ENCODE results near the gene SEMA5B. TPM values are rescaled to one million over a fixed set of nuclear protein-coding genes. Genes with fewer than 3 reads are reported as not detected.

SEMA5B gene
- total and polyA plus RNA-seq, 2 experiments from 2014 or later, result 8.0 to 26.8 TPM

- no peak overlapping the region for H2AFZ ChIP-seq
- H3K36me3 ChIP-seq (ENCODE audit: insufficient read depth), result no peaks in the 10 kb centered on the region
- Mint-ChIP-seq H3K27me3 (ENCODE audit: insufficient read depth, low read depth, poor library complexity) (peaks cover 9% of the 10 kb centered on the region), H3K4me1 (peaks cover 48% of the 10 kb centered on the region), H3K4me3 (no peak overlapping the region), H3K9me3 (no peaks in the 10 kb centered on the region), H3K36me3 (ENCODE audit: low read depth) (no peaks in the 10 kb centered on the region), H3K27ac (no peak overlapping the region)
- peaks cover 49% of the 10 kb centered on the region for H4K20me1 ChIP-seq (replicated peaks; ENCODE audit: insufficient read depth)
- peaks cover 25% of the 10 kb centered on the region for H3K4me1 ChIP-seq (ENCODE audit: insufficient read depth)
- TF ChIP-seq EZH2phosphoT487 (IDR thresholded peaks at IDR 0.05; ENCODE audit: unreplicated experiment) (no peak), JUNB (IDR thresholded peaks at IDR 0.05; ENCODE audit: unreplicated experiment) (no peak), ETS1 (IDR thresholded peaks at IDR 0.05) (no peak), POLR2AphosphoS5 (IDR thresholded peaks at IDR 0.05; ENCODE audit: low read depth) (no peak), STAT1 (IDR thresholded peaks at IDR 0.05; ENCODE audit: unreplicated experiment) (no peak), ZNF114 (CRISPR knock-in tag; IDR thresholded peaks at IDR 0.05) (no peak), CREB1 (CRISPR knock-in tag; IDR thresholded peaks at IDR 0.05; ENCODE audit: low read depth) (no peak)
- no peak for ATAC-seq
- no peaks in the 10 kb centered on the region for H3K27me3 ChIP-seq (ENCODE audit: insufficient read depth)
- no peaks in the 10 kb centered on the region for H3K9me2 ChIP-seq (ENCODE audit: insufficient read depth)
- H3K4me3 ChIP-seq, result no peak overlapping the region
- DNase-seq (ENCODE audit: low spot score), result no peak
- peaks cover 99% of the 10 kb centered on the region for H3K79me2 ChIP-seq (replicated peaks; ENCODE audit: insufficient read depth)
- no peak overlapping the region for H3K4me2 ChIP-seq
- no peaks in the 10 kb centered on the region for H3F3A ChIP-seq (replicated peaks; ENCODE audit: low read depth)
- no peak overlapping the region for H3K27ac ChIP-seq (ENCODE audit: low read depth)
These were observed 45.0 kb upstream of the SEMA5B start for GRCh38 chr3:123072564-123072963.

GRCh38 chr3:123072152-123072551 is 44.6 kb upstream of the SEMA5B start:
- Mint-ChIP-seq H3K4me1 (peaks cover 48% of the 10 kb centered on the region), H3K4me3 (no peak overlapping the region), H3K36me3 (ENCODE audit: low read depth) (no peaks in the 10 kb centered on the region), H3K27me3 (ENCODE audit: insufficient read depth, low read depth, poor library complexity) (peaks cover 10% of the 10 kb centered on the region), H3K9me3 (no peaks in the 10 kb centered on the region), H3K27ac (no peak overlapping the region)
- no peak for ATAC-seq
- H3K4me2 ChIP-seq, result no peak overlapping the region
- no peaks in the 10 kb centered on the region for H3K9me2 ChIP-seq (ENCODE audit: insufficient read depth)
- peaks cover 25% of the 10 kb centered on the region for H3K4me1 ChIP-seq (ENCODE audit: insufficient read depth)
- H3K79me2 ChIP-seq (replicated peaks; ENCODE audit: insufficient read depth), result peaks cover 98% of the 10 kb centered on the region
- H3F3A ChIP-seq (replicated peaks; ENCODE audit: low read depth), result no peaks in the 10 kb centered on the region
- no peak overlapping the region for H2AFZ ChIP-seq
- no peaks in the 10 kb centered on the region for H3K36me3 ChIP-seq (ENCODE audit: insufficient read depth)
- no peak overlapping the region for H3K4me3 ChIP-seq
- no peak overlapping the region for H3K27ac ChIP-seq (ENCODE audit: low read depth)
- no peak for DNase-seq (ENCODE audit: low spot score)
- H3K27me3 ChIP-seq (ENCODE audit: insufficient read depth), result no peaks in the 10 kb centered on the region
- H4K20me1 ChIP-seq (replicated peaks; ENCODE audit: insufficient read depth), result peaks cover 45% of the 10 kb centered on the region
- no peak for TF ChIP-seq ZNF331 (CRISPR knock-in tag; IDR thresholded peaks at IDR 0.05; ENCODE audit: low read depth)
- TF ChIP-seq ETS1 (IDR thresholded peaks at IDR 0.05), result no peak
- no peak for TF ChIP-seq NANOG (IDR thresholded peaks at IDR 0.05; ENCODE audit: borderline replicate concordance)
- no peak for TF ChIP-seq REST (IDR thresholded peaks at IDR 0.05; ENCODE audit: unreplicated experiment)
- no peak for TF ChIP-seq CREB1 (CRISPR knock-in tag; IDR thresholded peaks at IDR 0.05; ENCODE audit: low read depth)
- no peak for TF ChIP-seq JUNB (IDR thresholded peaks at IDR 0.05; ENCODE audit: unreplicated experiment)
- TF ChIP-seq STAT1 (IDR thresholded peaks at IDR 0.05; ENCODE audit: unreplicated experiment), result no peak
